ENCODE results near the gene CTXN2. TPM values are rescaled to one million over a fixed set of nuclear protein-coding genes. Genes with fewer than 3 reads are reported as not detected.

CTXN2 gene
- total and polyA plus RNA-seq, 2 of the 4 experiments (the other 2 are of a cell fraction): not detected

- ATAC-seq (ENCODE audit: low read depth): peak; percentile 59
- no peak overlapping the region for H2AFZ ChIP-seq (replicated peaks; ENCODE audit: low read length, poor library complexity)
- dilution Hi-C loops (cut with HindIII; ENCODE audit: low sequenced_read_pairs, unreplicated experiment): no loop called here
Measured at GRCh38 chr15:48149858-48150257, 41.6 kb upstream of the CTXN2 start.

More at GRCh38 chr15:48149858-48150257, 41.6 kb upstream of the CTXN2 start:
- no peaks in the 10 kb centered on the region for H3K27me3 ChIP-seq (ENCODE audit: control insufficient read depth, insufficient read depth, low read length)
- no peaks in the 10 kb centered on the region for H4K20me1 ChIP-seq (ENCODE audit: insufficient read depth, low read length)
- H4K91ac ChIP-seq (ENCODE audit: insufficient read depth, low read depth, low read length): no peak overlapping the region
- no peaks in the 10 kb centered on the region for H3K9me3 ChIP-seq (ENCODE audit: control insufficient read depth, insufficient read depth, low read length)
- no peak overlapping the region for H2BK15ac ChIP-seq (ENCODE audit: low read depth, low read length)
- CTCF ChIA-PET: interaction anchor here (1.3 kb wide), 1 partner anchor 23 kb away, joined by 3 read pairs; no protein-coding TSS in a partner anchor
- peak overlapping the region; percentile 74; the same call in 1 of the 2 replicates for H3K4ac ChIP-seq (ENCODE audit: low read depth, low read length)
- in situ Hi-C loops (cut with MboI; ENCODE audit: low sequenced_read_pairs): no loop called here
- H3K27ac ChIP-seq (ENCODE audit: insufficient read depth, low read length): no peak overlapping the region
- POLR2A ChIA-PET (ENCODE audit: unreplicated experiment): no interaction called here
- no peaks in the 10 kb centered on the region; the same call in 1 of the 2 replicates for H3K36me3 ChIP-seq (ENCODE audit: control insufficient read depth, insufficient read depth, low read length)
- peak overlapping the region; percentile 94 for H2BK5ac ChIP-seq (ENCODE audit: low read depth, low read length, poor library complexity, severe bottlenecking)
- H3K4me1 ChIP-seq (ENCODE audit: control insufficient read depth, insufficient read depth, low read length): no peaks in the 10 kb centered on the region; the same call in none of the 2 replicates
- H2BK20ac ChIP-seq (ENCODE audit: low read depth, low read length): peak overlapping the region; percentile 76; the same call in 1 of the 2 replicates
- peaks cover 0 to 3% of the 10 kb centered on the region in 2 experiments; a peak in 1 of 4 replicates for H3K79me1 ChIP-seq (ENCODE audit: low read depth in 1 of 2, low read length in 2 of 2)
- H3K4me3 ChIP-seq (ENCODE audit: insufficient read depth, low read depth, low read length): no peak overlapping the region
- peak overlapping the region; percentile 63; the same call in 1 of the 2 replicates for H4K5ac ChIP-seq (ENCODE audit: low read depth, low read length)
- H3K14ac ChIP-seq (replicated peaks; ENCODE audit: low read depth, low read length): peak overlapping the region; percentile 70
- intact Hi-C loops (cut with micrococcal nuclease): no loop called here
- no peaks in the 10 kb centered on the region for H3K9me1 ChIP-seq (ENCODE audit: insufficient read depth, low read length)
- peak overlapping the region; percentile 44 for H3K56ac ChIP-seq (ENCODE audit: extremely low read depth, insufficient read depth, low read length)
- BruUV-seq (replicated peaks): no TSS peak
- H3K4me2 ChIP-seq (ENCODE audit: low read depth, low read length): peak overlapping the region; percentile 75; the same call in 1 of the 2 replicates
- H3K23ac ChIP-seq (ENCODE audit: low read depth, low read length): peak overlapping the region; percentile 86; the same call in 1 of the 2 replicates
- WGBS, 2 experiments (ENCODE audit: extremely low coverage in 2 of 2, insufficient read length in 1 of 2): 0% methylated on average over 2 of the region's 4 CpGs; no CpG with 5 or more reads in 1 of the 2 experiments
- TF ChIP-seq RCOR1 (IDR thresholded peaks at IDR 0.05; ENCODE audit: insufficient replicate concordance, low read length) (no peak), FOS (IDR thresholded peaks at IDR 0.05; ENCODE audit: low read depth, low read length) (no peak), MAFK (IDR thresholded peaks at IDR 0.05; ENCODE audit: low read depth, low read length) (no peak), NFE2L2 (IDR thresholded peaks at IDR 0.05; ENCODE audit: low read depth, low read length) (no peak), RFX5 (IDR thresholded peaks at IDR 0.05; ENCODE audit: low read depth, low read length) (no peak), MAZ (IDR thresholded peaks at IDR 0.05; ENCODE audit: borderline replicate concordance, low read depth, low read length) (no peak), SMC3 (IDR thresholded peaks at IDR 0.05; ENCODE audit: low read depth, low read length) (no peak), RAD21 (IDR thresholded peaks at IDR 0.05; ENCODE audit: low read length) (no peak), BHLHE40 (IDR thresholded peaks at IDR 0.05; ENCODE audit: low read depth, low read length) (no peak), CTCF (conservative IDR thresholded peaks at IDR 0.05; ENCODE audit: low read depth, low read length) (no peak), CHD1 (IDR thresholded peaks at IDR 0.05; ENCODE audit: low read depth, low read length) (no peak), POLR2A (IDR thresholded peaks at IDR 0.05; ENCODE audit: low read depth, low read length) (no peak), CEBPB (IDR thresholded peaks at IDR 0.05; ENCODE audit: low read depth, low read length) (no peak; the same call in 1 of the 2 replicates)
- H2AK9ac ChIP-seq (replicated peaks; ENCODE audit: low read depth, low read length, poor library complexity): no peak overlapping the region
- no peak overlapping the region for H2AK5ac ChIP-seq (ENCODE audit: low read depth, low read length)
- H4K8ac ChIP-seq (ENCODE audit: low read depth in 2 of 2, low read length in 2 of 2): peak overlapping the region; percentile 58 to 87; a peak in 1 of 4 replicates
- H3K9ac ChIP-seq (ENCODE audit: low read depth, low read length): no peak overlapping the region
- H2BK120ac ChIP-seq (ENCODE audit: low read depth, low read length): peak overlapping the region; percentile 86; the same call in 1 of the 2 replicates
- peak overlapping the region; percentile 89; the same call in 1 of the 2 replicates for H3K18ac ChIP-seq (ENCODE audit: low read depth, low read length)
- DNase-seq: peak; percentile 83

Data from IMR-90 (cell line).